ENCODE results near the gene MZB1. TPM values are rescaled to one million over a fixed set of nuclear protein-coding genes. Genes with fewer than 3 reads are reported as not detected.

MZB1 gene
- total and polyA plus RNA-seq, 2 of the 13 experiments (the other 11 are each of a cell fraction or from before 2014, with no cell fraction given), result 0.31 to 0.40 TPM

- TF ChIP-seq BRF2 (CRISPR knock-in tag; IDR thresholded peaks at IDR 0.05) (no peak), NFYC (CRISPR knock-in tag; IDR thresholded peaks at IDR 0.05) (no peak), TOE1 (CRISPR knock-in tag; IDR thresholded peaks at IDR 0.05) (no peak), ARID3A (IDR thresholded peaks at IDR 0.05; ENCODE audit: low read depth, low read length) (0 out of 2 replicates have a peak, but pooled peaks have one; percentile 5), EHMT2 (IDR thresholded peaks at IDR 0.05; ENCODE audit: borderline replicate concordance, low read depth, low read length) (no peak), AGO2 (optimal IDR thresholded peaks at IDR 0.05; ENCODE audit: low read depth, low read length) (peak; percentile 90), MIER3 (CRISPR knock-in tag; IDR thresholded peaks at IDR 0.05; ENCODE audit: borderline replicate concordance) (0 out of 2 replicates have a peak, but pooled peaks have one; percentile 12), PHF8 (CRISPR knock-in tag; IDR thresholded peaks at IDR 0.05) (peak; percentile 88), TOPORS (CRISPR knock-in tag; IDR thresholded peaks at IDR 0.05) (no peak), HOXA7 (CRISPR knock-in tag; IDR thresholded peaks at IDR 0.05) (no peak), DR1 (CRISPR knock-in tag; IDR thresholded peaks at IDR 0.05) (peak; percentile 71; the same call in 1 of the 2 replicates), ZNF121 (CRISPR knock-in tag; IDR thresholded peaks at IDR 0.05) (no peak; the same call in 1 of the 2 replicates), ZNF333 (CRISPR knock-in tag; IDR thresholded peaks at IDR 0.05; ENCODE audit: borderline replicate concordance) (peak; percentile 98), ZNF24 (IDR thresholded peaks at IDR 0.05) (no peak), ZNF614 (CRISPR knock-in tag; IDR thresholded peaks at IDR 0.05; ENCODE audit: borderline replicate concordance) (peak; percentile 89; the same call in 1 of the 2 replicates), TGIF2 (CRISPR knock-in tag; IDR thresholded peaks at IDR 0.05) (peak; percentile 51; the same call in 1 of the 2 replicates), CBFB (CRISPR knock-in tag; IDR thresholded peaks at IDR 0.05) (peak; percentile 61), XBP1 (CRISPR knock-in tag; IDR thresholded peaks at IDR 0.05) (no peak), ZNF574 (CRISPR knock-in tag; IDR thresholded peaks at IDR 0.05) (peak; percentile 77), RBAK (CRISPR knock-in tag; IDR thresholded peaks at IDR 0.05) (no peak), ZFP36L2 (CRISPR knock-in tag; IDR thresholded peaks at IDR 0.05) (no peak), TARDBP (CRISPR knock-in tag; IDR thresholded peaks at IDR 0.05) (peak; percentile 74), ZFP36 (IDR thresholded peaks at IDR 0.05; ENCODE audit: borderline replicate concordance, low read depth, low read length, partially characterized antibody) (no peak), ZFP36L1 (CRISPR knock-in tag; IDR thresholded peaks at IDR 0.05) (no peak)
- TF ChIP-seq, protein P1, sequence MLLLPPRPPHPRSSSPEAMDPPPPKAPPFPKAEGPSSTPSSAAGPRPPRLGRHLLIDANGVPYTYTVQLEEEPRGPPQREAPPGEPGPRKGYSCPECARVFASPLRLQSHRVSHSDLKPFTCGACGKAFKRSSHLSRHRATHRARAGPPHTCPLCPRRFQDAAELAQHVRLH (CRISPR knock-in tag; IDR thresholded peaks at IDR 0.05; ENCODE audit: borderline replicate concordance, low read depth), result peak; percentile 26; the same call in 1 of the 2 replicates
Observed at GRCh38 chr5:139341689-139342422, 47.9 kb downstream of the MZB1 start, which contains the start of gene PAIP2 (continued).
